ENCODE results near the gene ZNF668. TPM values are rescaled to one million over a fixed set of nuclear protein-coding genes. Genes with fewer than 3 reads are reported as not detected.

The ZNF668 gene
- total and polyA plus RNA-seq, 3 donors from 2014 or later, result 10.1 to 20.2 (median 17.2) TPM

DNA sequence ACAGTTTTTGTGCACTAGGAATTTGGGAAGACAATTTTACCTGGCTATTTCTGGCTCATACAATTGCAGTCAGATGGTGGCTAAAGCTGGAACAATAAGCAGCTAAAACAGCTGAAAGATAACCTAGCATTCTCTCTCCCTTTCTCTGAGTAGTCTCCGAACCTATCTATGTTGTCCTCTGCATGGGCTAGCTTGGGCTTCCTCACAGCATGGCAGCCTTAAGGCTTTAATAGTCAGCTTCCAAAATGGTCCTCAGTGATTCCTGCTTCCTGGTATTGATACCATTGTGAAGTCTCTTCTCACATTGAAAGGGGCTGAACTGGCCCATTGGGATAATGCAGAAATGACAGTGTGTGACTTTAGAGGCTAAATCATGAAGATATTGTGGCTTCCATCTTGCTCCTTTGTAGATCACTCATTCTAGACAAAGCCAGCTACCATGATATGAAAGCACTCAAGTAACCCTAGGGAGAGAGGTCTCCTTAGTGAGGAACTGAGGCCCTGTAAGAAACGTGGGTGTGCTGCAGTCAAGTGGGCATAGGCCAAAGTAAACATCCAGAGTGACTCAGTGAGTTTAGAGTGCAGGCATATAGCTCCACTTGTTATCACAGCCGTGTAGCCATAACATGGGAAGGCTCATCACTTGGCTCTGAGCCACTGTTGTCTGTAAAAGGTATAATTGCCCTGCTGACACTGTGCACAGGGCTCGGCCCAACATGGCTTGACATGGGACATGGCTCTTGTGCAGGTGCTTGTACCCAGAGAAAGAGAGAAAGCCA lies 26.0 kb upstream of the ZNF668 start:
- no peaks in the 10 kb centered on the region for H3K9me3 ChIP-seq
- H3K4me1 ChIP-seq, result no peaks in the 10 kb centered on the region
- H3K36me3 ChIP-seq (ENCODE audit: low read depth, missing control alignments), result no peaks in the 10 kb centered on the region
- no peak overlapping the region for H3K27ac ChIP-seq
- 65 to 70% methylated on average over 3 to 4 of the region's 4 CpGs for WGBS, 2 donors
- TF ChIP-seq POLR2A (IDR thresholded peaks at IDR 0.05), result no peak
- TF ChIP-seq, protein P1, sequence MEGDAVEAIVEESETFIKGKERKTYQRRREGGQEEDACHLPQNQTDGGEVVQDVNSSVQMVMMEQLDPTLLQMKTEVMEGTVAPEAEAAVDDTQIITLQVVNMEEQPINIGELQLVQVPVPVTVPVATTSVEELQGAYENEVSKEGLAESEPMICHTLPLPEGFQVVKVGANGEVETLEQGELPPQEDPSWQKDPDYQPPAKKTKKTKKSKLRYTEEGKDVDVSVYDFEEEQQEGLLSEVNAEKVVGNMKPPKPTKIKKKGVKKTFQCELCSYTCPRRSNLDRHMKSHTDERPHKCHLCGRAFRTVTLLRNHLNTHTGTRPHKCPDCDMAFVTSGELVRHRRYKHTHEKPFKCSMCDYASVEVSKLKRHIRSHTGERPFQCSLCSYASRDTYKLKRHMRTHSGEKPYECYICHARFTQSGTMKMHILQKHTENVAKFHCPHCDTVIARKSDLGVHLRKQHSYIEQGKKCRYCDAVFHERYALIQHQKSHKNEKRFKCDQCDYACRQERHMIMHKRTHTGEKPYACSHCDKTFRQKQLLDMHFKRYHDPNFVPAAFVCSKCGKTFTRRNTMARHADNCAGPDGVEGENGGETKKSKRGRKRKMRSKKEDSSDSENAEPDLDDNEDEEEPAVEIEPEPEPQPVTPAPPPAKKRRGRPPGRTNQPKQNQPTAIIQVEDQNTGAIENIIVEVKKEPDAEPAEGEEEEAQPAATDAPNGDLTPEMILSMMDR (IDR thresholded peaks at IDR 0.05), result no peak
- H3K27me3 ChIP-seq, result no peaks in the 10 kb centered on the region
- no peak overlapping the region for H3K4me3 ChIP-seq
- intact Hi-C loops (cut with DNase I; ENCODE audit: low total_unique reads), result loop anchor here (5.0 kb wide), 1 partner anchor 118 kb away; no protein-coding TSS in a partner anchor
- no peak for DNase-seq

DNA sequence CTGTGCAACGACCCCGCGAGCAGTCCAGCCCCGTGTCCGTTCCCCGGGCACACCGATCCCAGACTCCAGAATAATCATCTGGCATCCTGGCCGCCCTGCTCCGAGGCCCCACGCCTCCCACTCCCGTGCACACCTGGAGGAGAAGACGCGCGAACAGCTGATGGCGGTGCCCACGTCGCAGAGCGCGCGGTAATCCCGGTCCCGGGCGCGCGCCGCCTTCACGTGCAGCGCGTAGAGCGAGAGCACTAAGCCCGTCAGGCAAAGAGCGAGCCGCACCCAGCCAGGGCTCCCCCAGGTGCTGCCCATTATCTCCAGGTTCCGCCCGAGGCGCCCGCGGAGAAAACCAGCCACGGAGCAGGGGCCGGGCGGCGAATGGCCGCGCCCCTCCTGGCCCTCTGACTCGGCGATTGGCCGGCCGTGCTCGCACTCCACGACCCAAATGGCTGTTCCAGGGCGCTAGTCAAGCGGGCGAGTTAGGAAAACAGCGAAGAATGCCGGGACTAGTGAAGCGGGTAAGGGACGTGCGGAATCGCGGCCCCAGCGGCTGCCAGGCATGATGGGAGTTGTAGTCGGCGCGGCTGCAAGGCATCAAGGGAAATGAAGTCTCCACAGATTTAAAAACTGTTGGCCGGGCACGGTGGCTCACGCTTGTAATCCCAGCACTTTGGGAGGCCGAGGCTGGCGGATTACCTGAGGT lies 20.5 kb upstream of the ZNF668 start, which contains the start of gene VKORC1:
TSS of gene VKORC1 (minus strand) at position 374 of the 697 bp plus-strand sequence. CDS start at position 306, 68 bp downstream.
- 1% methylated on average over 42 to 67 of the region's 69 CpGs for WGBS, 2 donors
- intact Hi-C loops (cut with DNase I; ENCODE audit: low total_unique reads), result loop anchor here (5.0 kb wide), 1 partner anchor 112 kb away; no protein-coding TSS in a partner anchor

DNA sequence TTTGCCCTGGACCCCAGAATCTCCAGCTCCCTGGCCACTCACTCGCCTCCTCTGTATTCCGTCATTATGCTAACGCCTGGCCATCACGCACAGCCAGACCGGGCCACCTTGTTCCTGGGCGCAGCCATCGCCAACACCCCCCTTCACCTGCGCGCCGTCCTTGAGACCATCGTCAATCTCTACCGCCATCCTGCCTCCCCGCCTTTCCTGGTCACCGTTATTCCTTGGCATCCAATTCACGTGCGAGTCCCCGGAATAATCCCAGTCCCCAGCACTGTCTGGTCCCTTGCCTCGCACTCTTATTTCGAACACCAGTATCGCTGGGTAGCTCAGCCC lies 20.0 kb upstream of the ZNF668 start:
- intact Hi-C loops (cut with DNase I; ENCODE audit: low total_unique reads), result no loop called here
- Histone ChIP-seq H3K4me1 (peaks cover 6% of the 10 kb centered on the region), H3K27me3 (no peaks in the 10 kb centered on the region), H3K36me3 (ENCODE audit: low read depth, missing control alignments) (no peaks in the 10 kb centered on the region), H3K27ac (peak overlapping the region; percentile 82), H3K9me3 (no peaks in the 10 kb centered on the region), H3K4me3 (peak overlapping the region; percentile 80 to 87)
- TF ChIP-seq, protein P1 (IDR thresholded peaks at IDR 0.05), result no peak
- TF ChIP-seq POLR2A (IDR thresholded peaks at IDR 0.05), result no peak
- WGBS, 2 donors, result 0% methylated on average over 20 of the region's 20 CpGs
- peak; percentile 53 for DNase-seq

More for the DNA sequence above, 20.5 kb upstream of the ZNF668 start, which contains the start of gene VKORC1:
- Histone ChIP-seq H3K4me1 (peaks cover 6% of the 10 kb centered on the region), H3K36me3 (ENCODE audit: low read depth, missing control alignments) (no peaks in the 10 kb centered on the region), H3K9me3 (no peaks in the 10 kb centered on the region), H3K27me3 (no peaks in the 10 kb centered on the region), H3K27ac (peak within 1 kb of the TSS; percentile 82), H3K4me3 (peak within 1 kb of the TSS; percentile 80 to 87)
- peak; percentile 97 for DNase-seq
- no peak for TF ChIP-seq POLR2A (IDR thresholded peaks at IDR 0.05)
- TF ChIP-seq, protein P1 (IDR thresholded peaks at IDR 0.05), result peak in 2 of 3 experiments; percentile 12 to 21

DNA sequence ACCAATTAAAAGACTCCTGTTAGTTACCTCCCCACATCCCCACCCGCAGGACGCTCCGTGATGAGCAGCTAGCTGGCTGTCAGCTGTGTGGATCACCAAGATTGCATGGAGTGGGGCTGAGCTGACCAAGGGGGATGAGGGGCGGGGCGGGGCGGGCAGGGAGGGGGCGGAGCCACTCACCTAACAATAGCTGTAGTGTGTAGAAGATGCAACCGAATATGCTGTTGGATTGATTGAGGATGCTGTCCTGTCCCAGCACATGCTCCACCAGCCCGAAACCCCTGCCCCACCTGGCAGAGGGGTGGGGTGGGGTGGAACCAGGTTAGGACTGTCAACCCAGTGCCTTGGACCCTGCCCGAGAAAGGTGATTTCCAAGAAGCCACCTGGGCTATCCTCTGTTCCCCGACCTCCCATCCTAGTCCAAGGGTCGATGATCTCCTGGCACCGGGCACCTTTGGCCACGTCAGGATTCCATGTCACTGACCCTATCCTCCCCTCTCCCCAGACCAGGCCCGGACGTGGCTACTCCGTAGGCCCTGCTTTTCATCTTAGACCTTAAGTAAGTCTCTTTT lies 19.2 kb upstream of the ZNF668 start:
- 25 to 39% methylated on average over 12 to 16 of the region's 17 CpGs for WGBS, 2 donors
- Histone ChIP-seq H3K36me3 (ENCODE audit: low read depth, missing control alignments) (no peaks in the 10 kb centered on the region), H3K27me3 (no peaks in the 10 kb centered on the region), H3K4me1 (peaks cover 6% of the 10 kb centered on the region), H3K27ac (no peak overlapping the region), H3K9me3 (no peaks in the 10 kb centered on the region), H3K4me3 (no peak overlapping the region)
- DNase-seq, result no peak
- TF ChIP-seq, protein P1 (IDR thresholded peaks at IDR 0.05), result no peak
- TF ChIP-seq POLR2A (IDR thresholded peaks at IDR 0.05), result no peak
- intact Hi-C loops (cut with DNase I; ENCODE audit: low total_unique reads), result no loop called here

All from testis (tissue), 3 donors.